ENCODE data around the gene ZC3H7B. TPM values are rescaled to one million over a fixed set of nuclear protein-coding genes. Genes with fewer than 3 reads are reported as not detected.

ZC3H7B gene
- total RNA-seq, 1 donor from 2014 or later: 83.4 TPM

DNA sequence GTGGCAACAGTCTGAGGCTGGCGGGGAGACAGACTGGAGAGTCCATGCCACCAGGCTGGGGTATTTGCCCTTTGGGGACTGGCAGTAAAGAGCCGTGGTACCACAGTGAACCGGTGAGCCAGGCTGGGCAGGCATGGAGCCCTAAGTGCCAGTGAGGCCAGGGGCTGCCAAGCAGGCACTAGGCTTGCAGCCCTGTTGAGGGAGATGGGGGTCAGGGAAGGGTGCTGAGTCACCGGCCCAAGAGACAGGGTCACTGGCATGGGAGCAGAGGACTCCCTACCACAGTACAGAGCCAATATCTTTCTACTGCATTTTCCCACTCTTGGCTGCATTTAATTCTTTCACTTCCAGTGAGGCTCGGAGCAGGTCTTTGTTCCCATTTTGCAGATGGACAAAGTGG lies 49.7 kb downstream of the ZC3H7B start:
- DNase-seq (ENCODE audit: low spot score, unreplicated experiment): no peak
- Mint-ChIP-seq H3K27me3 (no peaks in the 10 kb centered on the region), H3K36me3 (ENCODE audit: insufficient read depth) (peaks cover 21% of the 10 kb centered on the region), H3K4me1 (ENCODE audit: low read depth) (no peaks in the 10 kb centered on the region), H3K27ac (no peak overlapping the region), H3K9me3 (ENCODE audit: low read depth) (no peaks in the 10 kb centered on the region), H3K4me3 (ENCODE audit: low read depth) (no peak overlapping the region)
- TF ChIP-seq, protein P1, sequence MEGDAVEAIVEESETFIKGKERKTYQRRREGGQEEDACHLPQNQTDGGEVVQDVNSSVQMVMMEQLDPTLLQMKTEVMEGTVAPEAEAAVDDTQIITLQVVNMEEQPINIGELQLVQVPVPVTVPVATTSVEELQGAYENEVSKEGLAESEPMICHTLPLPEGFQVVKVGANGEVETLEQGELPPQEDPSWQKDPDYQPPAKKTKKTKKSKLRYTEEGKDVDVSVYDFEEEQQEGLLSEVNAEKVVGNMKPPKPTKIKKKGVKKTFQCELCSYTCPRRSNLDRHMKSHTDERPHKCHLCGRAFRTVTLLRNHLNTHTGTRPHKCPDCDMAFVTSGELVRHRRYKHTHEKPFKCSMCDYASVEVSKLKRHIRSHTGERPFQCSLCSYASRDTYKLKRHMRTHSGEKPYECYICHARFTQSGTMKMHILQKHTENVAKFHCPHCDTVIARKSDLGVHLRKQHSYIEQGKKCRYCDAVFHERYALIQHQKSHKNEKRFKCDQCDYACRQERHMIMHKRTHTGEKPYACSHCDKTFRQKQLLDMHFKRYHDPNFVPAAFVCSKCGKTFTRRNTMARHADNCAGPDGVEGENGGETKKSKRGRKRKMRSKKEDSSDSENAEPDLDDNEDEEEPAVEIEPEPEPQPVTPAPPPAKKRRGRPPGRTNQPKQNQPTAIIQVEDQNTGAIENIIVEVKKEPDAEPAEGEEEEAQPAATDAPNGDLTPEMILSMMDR (IDR thresholded peaks at IDR 0.05; ENCODE audit: unreplicated experiment): no peak

DNA sequence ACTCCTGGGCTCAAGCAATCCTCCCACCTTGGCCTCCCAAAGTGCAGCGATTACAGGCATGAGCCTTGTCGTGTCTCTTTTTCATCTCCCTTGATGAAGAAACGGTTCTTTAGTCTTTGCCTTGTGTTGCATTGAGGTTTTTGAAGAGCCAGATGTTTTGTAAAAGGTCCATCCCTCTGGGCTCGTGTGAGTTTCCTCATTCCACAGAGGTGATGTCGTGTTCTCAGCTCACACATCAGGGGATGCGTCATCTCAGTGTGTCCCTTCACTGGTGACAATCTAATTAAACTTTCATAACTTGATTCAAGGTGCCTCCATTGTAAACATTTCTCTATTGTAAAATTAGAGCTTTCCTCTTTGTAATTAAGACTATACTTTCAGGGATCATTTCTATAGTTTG lies 50.7 kb downstream of the ZC3H7B start:
- no peaks in the 10 kb centered on the region for H3K27me3 Mint-ChIP-seq
- H3K9me3 Mint-ChIP-seq (ENCODE audit: low read depth): no peaks in the 10 kb centered on the region
- TF ChIP-seq, protein P1 (IDR thresholded peaks at IDR 0.05; ENCODE audit: unreplicated experiment): no peak
- peak overlapping the region; percentile 7 for H3K27ac Mint-ChIP-seq
- H3K4me1 Mint-ChIP-seq (ENCODE audit: low read depth): no peaks in the 10 kb centered on the region
- DNase-seq (ENCODE audit: low spot score, unreplicated experiment): no peak
- peaks cover 22% of the 10 kb centered on the region for H3K36me3 Mint-ChIP-seq (ENCODE audit: insufficient read depth)
- no peak overlapping the region for H3K4me3 Mint-ChIP-seq (ENCODE audit: low read depth)

DNA sequence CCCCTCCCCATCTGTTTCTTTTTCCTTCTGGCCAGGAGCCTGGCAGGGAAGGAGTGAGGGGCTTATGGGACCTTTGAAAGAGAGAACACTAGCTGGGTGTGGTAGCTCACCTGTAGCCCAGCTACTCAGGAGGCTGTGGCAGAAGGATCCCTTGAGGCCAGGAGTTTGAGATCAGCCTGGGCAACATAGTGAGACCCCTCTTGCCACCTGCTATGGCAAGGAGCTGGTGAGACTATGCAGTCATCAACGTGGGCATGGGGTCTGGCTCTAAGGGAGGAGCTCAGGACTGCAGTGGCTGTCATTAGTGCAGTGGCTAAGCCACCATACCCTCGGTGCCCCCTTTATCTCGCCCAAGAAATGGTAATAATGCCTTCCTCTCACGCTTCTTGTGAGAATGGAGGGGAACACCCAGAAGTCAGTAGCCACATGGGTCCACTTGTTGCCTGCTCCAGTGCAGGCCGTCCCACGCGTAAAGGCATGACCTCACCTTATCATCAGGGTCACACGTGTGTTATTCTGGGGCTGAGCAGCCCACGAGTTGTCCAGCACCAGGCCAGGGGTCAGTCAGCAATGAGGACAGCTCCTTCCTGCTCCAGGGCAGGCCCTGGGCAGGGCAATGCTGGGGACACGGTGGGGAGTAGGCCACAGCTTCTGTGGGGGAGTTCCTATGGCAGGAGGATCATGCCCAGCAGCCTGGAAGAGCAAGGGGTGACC lies 52.7 kb downstream of the ZC3H7B start:
- TF ChIP-seq, protein P1 (IDR thresholded peaks at IDR 0.05; ENCODE audit: unreplicated experiment): no peak
- Mint-ChIP-seq H3K4me1 (ENCODE audit: low read depth) (peaks cover 1% of the 10 kb centered on the region), H3K27ac (no peak overlapping the region), H3K27me3 (no peaks in the 10 kb centered on the region), H3K36me3 (ENCODE audit: insufficient read depth) (peaks cover 21% of the 10 kb centered on the region), H3K4me3 (ENCODE audit: low read depth) (no peak overlapping the region), H3K9me3 (ENCODE audit: low read depth) (no peaks in the 10 kb centered on the region)
- DNase-seq (ENCODE audit: low spot score, unreplicated experiment): no peak

DNA sequence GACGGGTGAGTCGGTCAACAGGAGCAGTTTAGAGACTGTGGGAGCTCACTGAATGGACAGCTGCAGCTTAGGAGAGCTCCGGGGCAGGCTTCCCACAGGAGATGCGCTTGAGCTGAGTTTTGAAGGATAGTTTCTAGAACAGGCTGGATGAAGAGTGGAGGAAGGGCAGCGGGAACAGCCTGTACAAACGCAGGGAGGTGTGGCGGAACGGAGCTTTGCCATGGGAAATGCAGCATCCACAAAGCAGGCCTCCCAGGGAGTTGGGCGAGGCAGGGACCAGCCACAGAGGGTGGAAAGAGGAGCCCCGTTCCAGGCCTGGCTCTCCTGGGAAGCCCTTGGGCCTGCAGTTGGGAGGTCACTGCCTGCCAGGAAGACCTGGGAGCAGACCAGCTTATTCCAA lies 53.7 kb downstream of the ZC3H7B start:
- H3K4me3 Mint-ChIP-seq (ENCODE audit: low read depth): no peak overlapping the region
- H3K9me3 Mint-ChIP-seq (ENCODE audit: low read depth): no peaks in the 10 kb centered on the region
- no peak for DNase-seq (ENCODE audit: low spot score, unreplicated experiment)
- H3K36me3 Mint-ChIP-seq (ENCODE audit: insufficient read depth): peaks cover 22% of the 10 kb centered on the region
- H3K27me3 Mint-ChIP-seq: no peaks in the 10 kb centered on the region
- H3K27ac Mint-ChIP-seq: peak overlapping the region; percentile 47
- TF ChIP-seq, protein P1 (IDR thresholded peaks at IDR 0.05; ENCODE audit: unreplicated experiment): no peak
- H3K4me1 Mint-ChIP-seq (ENCODE audit: low read depth): peaks cover 8% of the 10 kb centered on the region

DNA sequence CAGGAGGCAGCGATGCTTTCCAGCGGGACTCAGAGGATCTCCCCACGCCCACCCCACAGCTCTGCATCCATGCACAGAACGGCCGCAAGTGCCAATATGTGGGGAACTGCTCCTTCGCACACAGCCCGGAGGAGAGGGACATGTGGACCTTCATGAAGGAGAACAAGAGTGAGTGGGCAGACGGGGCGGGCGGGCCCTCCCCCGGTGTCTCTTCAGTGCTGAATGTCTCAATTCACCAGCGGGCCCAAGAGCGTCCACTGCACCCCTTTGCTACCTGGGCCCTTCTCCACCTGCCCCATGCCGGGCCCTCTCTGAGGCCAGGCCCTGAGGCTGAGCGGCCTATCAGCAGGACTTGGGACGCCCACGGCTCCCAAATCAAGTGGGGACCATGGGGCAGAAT lies 54.6 kb downstream of the ZC3H7B start:
- Mint-ChIP-seq H3K4me3 (ENCODE audit: low read depth) (no peak overlapping the region), H3K4me1 (ENCODE audit: low read depth) (peaks cover 14% of the 10 kb centered on the region), H3K9me3 (ENCODE audit: low read depth) (no peaks in the 10 kb centered on the region), H3K27ac (no peak overlapping the region), H3K27me3 (no peaks in the 10 kb centered on the region), H3K36me3 (ENCODE audit: insufficient read depth) (peaks cover 15% of the 10 kb centered on the region)
- DNase-seq (ENCODE audit: low spot score, unreplicated experiment): no peak
- TF ChIP-seq, protein P1 (IDR thresholded peaks at IDR 0.05; ENCODE audit: unreplicated experiment): no peak
